GM12878 (cell line): Measurements from ENCODE around the gene CDHR5. TPM values are rescaled to one million over a fixed set of nuclear protein-coding genes. Genes with fewer than 3 reads are reported as not detected.

ENCODE experiments used
- ATAC-seq: fragments of 200-7000 bp; cut with Tn5 transposase; 3 replicates; pipeline ENCODE4 v1.9.1; 2020; ENCODE audit warnings: mild to moderate bottlenecking, moderate library complexity
- BruUV-seq: library from RNA; stranded (reverse); fragments of 400-500 nt; replicated peaks from 2 replicates; lab custom pipeline; 2021; lab: Mats Ljungman, UMichigan
- CTCF ChIA-PET: fragments of 300-600 bp; sonication (Branson Sonifier 250); formaldehyde crosslinking; extraction: SDS; loops from one replicate; lab custom pipeline; 2021; ENCODE audit warnings: inconsistent platforms; lab: Yijun Ruan, JAX
- POLR2A ChIA-PET: fragments of 350-600 bp; formaldehyde crosslinking; extraction: SDS; loops from one replicate; lab custom pipeline; 2021; ENCODE audit warnings: inconsistent platforms; lab: Charles Lee
- RAD21 ChIA-PET: fragments of 300-600 bp; sonication (Branson Sonifier 250); formaldehyde crosslinking; loops from one replicate; lab custom pipeline; 2023; ENCODE audit warnings: antibody characterized with exemption; ENCODE audit not compliant: unreplicated experiment; lab: Charles Lee
- SMC1A ChIA-PET: fragments of 300-600 bp; sonication (Branson Sonifier 250); formaldehyde crosslinking; loops from one replicate; lab custom pipeline; 2023; ENCODE audit not compliant: unreplicated experiment, uncharacterized antibody; lab: Charles Lee
- DNase-seq: peaks from one replicate; pipeline ENCODE4 v3.0.0-alpha.2; 2011; ENCODE audit warnings: low read depth, low spot score
- FAIRE-seq: peaks from 3 replicates; lab custom pipeline; 2011; peaks lifted over from hg19 to GRCh38; lab: Jason Lieb, UNC
- H2AFZ ChIP-seq: 2 replicates; pipeline ENCODE4 v1.6.0; 2011; ENCODE audit warnings: low read depth, low read length, control low read depth; ENCODE audit not compliant: control insufficient read depth
- H3K27ac ChIP-seq: 2 replicates; pipeline ENCODE4 v1.5.1; 2011; ENCODE audit warnings: control low read depth; ENCODE audit not compliant: control insufficient read depth, insufficient read depth
- H3K27me3 ChIP-seq, 2 experiments: replicated peaks in 1 of 2; 2 replicates each; pipeline versions ENCODE4 v1.6.0 to v1.6.1; 2011; ENCODE audit warnings: low read length in 1 of 2; ENCODE audit not compliant: control insufficient read depth in 2 of 2, insufficient read depth in 2 of 2
- H3K36me3 ChIP-seq, 2 experiments: 2 replicates each; pipeline ENCODE4 v1.5.1; 2011; ENCODE audit warnings: low read length in 1 of 2; ENCODE audit not compliant: control insufficient read depth in 2 of 2, insufficient read depth in 2 of 2
- H3K4me1 ChIP-seq: 2 replicates; pipeline ENCODE4 v1.6.1; 2011; ENCODE audit warnings: mild to moderate bottlenecking, low read length, moderate library complexity, mixed read lengths; ENCODE audit not compliant: control insufficient read depth, insufficient read depth
- H3K4me2 ChIP-seq: 2 replicates; pipeline ENCODE4 v1.6.0; 2011; ENCODE audit warnings: control low read depth; ENCODE audit not compliant: control insufficient read depth, insufficient read depth
- H3K4me3 ChIP-seq: fragments of 200-600 bp; sonication (generic); 2 replicates; pipeline ENCODE4 v1.5.1; 2016
- H3K79me2 ChIP-seq: 2 replicates; pipeline ENCODE4 v1.6.0; 2011; ENCODE audit warnings: low read length; ENCODE audit not compliant: control insufficient read depth, insufficient read depth
- H3K9ac ChIP-seq: 2 replicates; pipeline ENCODE4 v1.8.0; 2011; ENCODE audit warnings: low read length, control low read depth, mixed read lengths; ENCODE audit not compliant: control insufficient read depth, insufficient read depth
- H3K9me3 ChIP-seq: replicated peaks from 3 replicates; pipeline ENCODE4 v1.5.1; 2011; ENCODE audit warnings: mild to moderate bottlenecking, low read length; ENCODE audit not compliant: control insufficient read depth, insufficient read depth
- H4K20me1 ChIP-seq: 2 replicates; pipeline ENCODE4 v1.6.0; 2011; ENCODE audit not compliant: control insufficient read depth, insufficient read depth
- FOXK2 ChIP-seq: fragments of 450-650 bp; IDR thresholded peaks from 2 replicates; pipeline ENCODE4 v1.6.1; 2017; ENCODE audit warnings: mild to moderate bottlenecking, moderate library complexity
- NFXL1 ChIP-seq: fragments of 450-650 bp; IDR thresholded peaks from 2 replicates; pipeline ENCODE4 v1.6.1; 2017; ENCODE audit warnings: antibody characterized with exemption, mild to moderate bottlenecking, borderline replicate concordance
- NR2F1 ChIP-seq: fragments of 450-650 bp; conservative IDR thresholded peaks from 2 replicates; pipeline ENCODE4 v1.6.1; 2017; ENCODE audit warnings: mild to moderate bottlenecking
- POLR2AphosphoS5 ChIP-seq: IDR thresholded peaks from 2 replicates; pipeline ENCODE4 v1.6.1; 2011; ENCODE audit warnings: mild to moderate bottlenecking, low read length, inconsistent platforms
- RELB ChIP-seq: fragments of 450-650 bp; IDR thresholded peaks from 2 replicates; pipeline ENCODE4 v1.6.1; 2017; ENCODE audit warnings: low read depth, mild to moderate bottlenecking, moderate library complexity
- WGBS: methylation state at CpG from one replicate; pipeline ENCODE4 v1.1.6; 2016; ENCODE audit warnings: low lambda C conversion rate; ENCODE audit not compliant: insufficient replicate concordance, insufficient coverage; ENCODE audit errors: missing lambda C conversion rate; 5-methylcytosine and 5-hydroxymethylcytosine counted together
- in situ Hi-C: fragments of 300-500 bp; cut with MboI; formaldehyde crosslinking; loops from 9 replicates; pipeline ENCODE4 v1.14.3; 2018; ENCODE audit warnings: mixed read lengths
- intact Hi-C: fragments of 100-400 bp; cut with micrococcal nuclease; formaldehyde crosslinking; loops from one replicate; pipeline ENCODE4 v1.14.2; 2022; ENCODE audit not compliant: unreplicated experiment
- polyA plus RNA-seq, 11 experiments: library from polyadenylated mRNA; depleted of rRNA in 4 of 11; unstranded in 6 of 11; stranded (reverse) in 5 of 11; fragments of >200 nt; fragmentation: Nextera tagmentation in 4 of 11; fragmentation: Illumina TruSeq in 1 of 11; extraction: Ambion mirVana in 4 of 11; extraction: Trizol in 1 of 11; gene quantifications; 1 replicate in 1 of 11; 2 replicates in 10 of 11; pipeline versions ENCODE4 v1.2.1 to v1.2.3, GENCODE V29; 2011 to 2016; ENCODE audit warnings: inconsistent platforms in 2 of 11, missing spikeins in 2 of 11, low read depth in 1 of 11
- total RNA-seq, 4 experiments: library from RNA; depleted of rRNA in 3 of 4; stranded (reverse); fragments of >200 nt in 3 of 4; fragmentation: Illumina TruSeq in 1 of 4; extraction: Trizol in 1 of 4; gene quantifications; 2 replicates each; pipeline versions ENCODE4 v1.2.1 to v1.2.3, GENCODE V29; 2013 to 2021

The CDHR5 gene
- total and polyA plus RNA-seq, 10 of the 15 experiments (the other 5 are each of a cell fraction or from before 2014, with no cell fraction given) = 0.06 TPM; not detected in 9

GRCh38 chr11:587546-587945, 37.2 kb downstream of the CDHR5 start (continued):
- no peak for TF ChIP-seq RELB
- TF ChIP-seq, all 136 proteins: peak for 0

- ChIA-PET RAD21 (no interaction called here), POLR2A (no interaction called here)
- no peak overlapping the region for H3K27ac ChIP-seq
These were observed 38.1 kb downstream of the CDHR5 start for GRCh38 chr11:586376-587316.

More at GRCh38 chr11:586376-587316, 38.1 kb downstream of the CDHR5 start:
- intact Hi-C loops = no loop called here
- no peak for TF ChIP-seq FOXK2
- no peak for TF ChIP-seq NFXL1
- 0 out of 2 replicates have a peak, but pooled peaks have one; percentile 1 for TF ChIP-seq POLR2AphosphoS5
- TF ChIP-seq NR2F1 = no peak
- TF ChIP-seq, all 136 proteins: peak for 1
- ChIA-PET SMC1A (no interaction called here), CTCF (no interaction called here)
- BruUV-seq = no TSS peak
- H3K4me1 ChIP-seq = no peaks in the 10 kb centered on the region
- DNase-seq (no peak), FAIRE-seq (no peak), ATAC-seq (no peak)
- in situ Hi-C loops = no loop called here
- no peak overlapping the region for H3K9ac ChIP-seq
- 96% methylated on average over 31 of the region's 32 CpGs for WGBS
- H3K9me3 ChIP-seq = no peaks in the 10 kb centered on the region
- H3K36me3 ChIP-seq = peaks cover 28 to 40% of the 10 kb centered on the region in 2 experiments
- no peak overlapping the region for H2AFZ ChIP-seq
- H3K4me3 ChIP-seq = no peak overlapping the region
- no peaks in the 10 kb centered on the region for H4K20me1 ChIP-seq
- no peak overlapping the region for H3K4me2 ChIP-seq
- H3K79me2 ChIP-seq = peaks cover 4% of the 10 kb centered on the region
- H3K27me3 ChIP-seq = no peaks in the 10 kb centered on the region
